Activated CD8-positive, alpha-beta memory T cell treated with anti-CD3 and anti-CD28 coated beads, Interleukin-2, amount 50 U/mL, for 4 hours (primary cell): Measurements from ENCODE around the gene USO1.
A peak's percentile ranks its signal among the peaks of the same experiment; 100 is the strongest.
"Not testable (repeated sequence)": the region's sequence is repeated elsewhere in the genome, so short reads cannot be mapped to it uniquely, and the experiment has no call there.

Experiments used
- DNase-seq: peaks from one replicate; pipeline ENCODE4 v3.0.0-alpha.2; 2020

USO1 gene

DNA sequence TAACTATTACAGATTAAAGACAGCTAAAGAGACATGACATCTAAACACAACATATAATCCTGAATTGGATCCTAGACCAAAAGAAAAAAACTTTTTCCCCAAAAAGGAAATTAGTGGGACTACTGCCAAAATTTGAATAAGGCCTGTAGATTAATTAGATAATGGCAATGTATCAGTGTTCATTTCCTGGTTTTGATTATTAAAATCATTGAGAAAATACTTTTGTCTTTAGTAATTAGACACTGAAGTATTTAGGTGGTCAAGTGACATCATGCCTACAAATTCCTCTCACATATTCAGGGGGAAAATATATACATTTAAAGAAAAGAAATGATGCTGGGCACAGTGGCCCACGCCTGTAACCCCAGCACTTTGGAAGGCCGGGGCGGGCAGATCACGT, 10.4 kb upstream of the USO1 start:
- no peak for DNase-seq

DNA sequence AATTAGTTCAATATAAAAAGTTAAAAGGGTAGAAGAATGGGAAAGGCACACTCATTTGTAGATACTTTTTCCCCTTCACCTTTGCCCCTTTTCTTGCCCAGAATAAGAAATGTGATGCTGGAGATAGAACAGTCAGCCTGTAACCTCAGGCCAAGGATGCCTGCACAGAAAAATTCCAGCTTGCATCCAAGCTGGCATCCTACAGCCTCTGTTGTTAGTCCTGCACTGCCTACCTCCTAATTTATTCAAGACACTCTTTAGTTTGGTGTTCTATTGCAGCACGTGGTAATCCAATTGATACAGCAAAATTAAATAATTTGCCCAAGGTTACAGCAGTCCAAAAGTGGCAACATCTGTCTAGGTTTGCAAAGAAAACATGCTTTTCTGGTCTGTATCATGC, 9.7 kb upstream of the USO1 start:
- no peak for DNase-seq

DNA sequence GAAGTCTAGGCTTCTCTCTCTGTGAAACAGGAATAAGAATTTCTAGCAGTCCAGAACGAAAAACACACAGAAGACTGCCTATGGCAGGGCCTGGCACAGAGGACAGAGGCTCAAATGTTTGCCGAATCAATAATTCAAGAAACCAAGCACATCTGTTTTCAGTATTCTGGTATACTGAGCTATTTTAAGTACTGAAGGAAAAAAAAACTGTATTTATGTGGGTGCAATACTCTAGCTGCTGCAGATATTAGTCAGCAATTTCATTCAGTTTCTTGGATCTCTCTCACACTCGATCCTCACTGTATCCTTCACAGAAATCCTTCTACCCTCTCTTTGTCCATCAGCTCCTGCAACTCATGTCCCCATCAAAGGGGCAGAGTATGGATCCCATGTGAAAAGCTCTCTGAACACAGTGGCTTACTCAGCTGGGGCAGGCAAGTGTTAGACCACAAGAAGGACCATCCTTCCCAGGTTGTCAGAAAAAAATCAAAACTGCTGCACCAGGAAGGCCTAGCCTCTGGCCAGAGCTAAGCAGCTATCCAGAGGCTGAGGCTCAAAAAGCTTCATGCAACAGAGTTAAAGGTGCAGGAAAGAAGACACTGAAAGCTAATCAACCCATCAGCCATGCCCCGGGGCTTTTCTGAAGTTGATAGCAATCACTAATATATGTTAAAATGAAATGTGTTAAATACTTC, 9.1 kb upstream of the USO1 start:
- no peak for DNase-seq

DNA sequence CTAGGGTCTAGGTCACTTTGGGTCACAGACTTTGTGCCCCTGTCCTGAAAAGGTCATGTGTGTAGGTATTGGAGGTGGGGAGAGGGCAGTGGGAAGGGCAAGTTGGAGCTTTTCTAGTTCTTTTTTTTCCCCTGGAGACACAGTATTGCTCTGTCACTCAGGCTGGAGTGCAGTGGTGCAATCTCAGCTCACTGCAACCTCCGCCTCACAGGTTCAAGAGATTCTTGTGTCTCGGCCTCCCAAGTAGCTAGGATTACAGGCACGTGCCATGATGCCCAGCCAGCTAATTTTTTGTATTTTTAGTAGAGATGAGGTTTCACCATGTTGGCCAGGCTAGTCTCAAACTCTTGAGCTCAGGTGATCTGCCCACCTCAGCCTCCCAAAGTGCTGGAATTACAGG, 8.3 kb upstream of the USO1 start:
- not testable (repeated sequence) for DNase-seq

DNA sequence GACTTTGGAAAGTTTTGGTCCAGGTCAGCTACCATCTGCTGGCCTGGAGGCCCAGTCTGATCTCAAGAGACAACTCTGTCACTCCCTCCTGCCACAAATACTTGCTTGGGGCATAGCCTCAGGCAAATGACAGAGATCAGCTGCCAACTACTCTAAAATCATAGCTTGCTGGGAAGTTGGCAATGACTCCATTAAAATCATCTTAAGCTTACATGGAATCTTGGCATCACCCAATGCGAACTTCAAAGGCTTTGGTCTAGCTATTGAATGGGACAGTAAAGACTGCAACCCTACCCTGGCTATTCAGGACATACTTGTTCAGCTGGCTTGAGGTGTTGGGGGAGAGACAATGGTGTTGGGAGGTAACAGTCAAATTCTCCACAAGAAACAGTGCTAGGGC, 7.0 kb upstream of the USO1 start:
- no peak for DNase-seq

DNA sequence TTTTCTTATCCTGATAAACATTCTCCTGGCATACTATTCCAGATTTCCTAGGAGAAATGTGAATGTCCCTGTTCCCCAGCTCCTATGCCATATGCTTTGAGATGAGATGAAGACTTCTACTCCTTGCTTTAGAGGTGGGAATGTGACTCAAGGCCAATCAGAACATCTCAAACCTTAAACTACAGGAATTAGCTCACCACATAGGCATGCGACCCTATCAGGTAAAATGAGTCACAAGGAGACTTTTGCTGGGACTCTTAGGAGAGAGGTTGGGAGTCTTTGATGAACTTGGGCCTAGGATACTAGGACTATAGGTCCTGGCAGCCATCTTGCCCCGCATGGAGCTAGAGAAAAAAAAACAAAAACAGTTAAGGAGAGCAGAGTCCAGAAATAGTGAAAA, 5.8 kb upstream of the USO1 start:
- no peak for DNase-seq

DNA sequence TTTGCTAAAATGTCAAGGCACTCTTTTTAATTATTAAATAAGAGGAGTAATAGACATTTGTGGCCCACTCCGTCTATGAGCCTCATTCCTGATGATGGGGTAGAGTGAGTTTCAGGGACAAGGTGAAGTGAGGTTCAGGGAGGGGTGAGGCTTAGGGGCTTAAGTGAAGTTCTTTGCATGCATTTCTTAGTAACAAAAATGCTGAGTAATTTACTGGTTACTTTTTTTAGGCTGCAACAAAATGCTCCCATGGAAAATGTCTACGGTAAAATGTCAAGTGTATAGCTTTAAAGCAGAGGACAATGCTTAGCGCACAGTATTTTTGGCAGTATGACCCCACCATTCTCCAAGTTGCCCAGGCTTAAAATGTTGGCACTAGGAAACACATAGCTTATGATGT, 2.0 kb upstream of the USO1 start:
- no peak for DNase-seq

DNA sequence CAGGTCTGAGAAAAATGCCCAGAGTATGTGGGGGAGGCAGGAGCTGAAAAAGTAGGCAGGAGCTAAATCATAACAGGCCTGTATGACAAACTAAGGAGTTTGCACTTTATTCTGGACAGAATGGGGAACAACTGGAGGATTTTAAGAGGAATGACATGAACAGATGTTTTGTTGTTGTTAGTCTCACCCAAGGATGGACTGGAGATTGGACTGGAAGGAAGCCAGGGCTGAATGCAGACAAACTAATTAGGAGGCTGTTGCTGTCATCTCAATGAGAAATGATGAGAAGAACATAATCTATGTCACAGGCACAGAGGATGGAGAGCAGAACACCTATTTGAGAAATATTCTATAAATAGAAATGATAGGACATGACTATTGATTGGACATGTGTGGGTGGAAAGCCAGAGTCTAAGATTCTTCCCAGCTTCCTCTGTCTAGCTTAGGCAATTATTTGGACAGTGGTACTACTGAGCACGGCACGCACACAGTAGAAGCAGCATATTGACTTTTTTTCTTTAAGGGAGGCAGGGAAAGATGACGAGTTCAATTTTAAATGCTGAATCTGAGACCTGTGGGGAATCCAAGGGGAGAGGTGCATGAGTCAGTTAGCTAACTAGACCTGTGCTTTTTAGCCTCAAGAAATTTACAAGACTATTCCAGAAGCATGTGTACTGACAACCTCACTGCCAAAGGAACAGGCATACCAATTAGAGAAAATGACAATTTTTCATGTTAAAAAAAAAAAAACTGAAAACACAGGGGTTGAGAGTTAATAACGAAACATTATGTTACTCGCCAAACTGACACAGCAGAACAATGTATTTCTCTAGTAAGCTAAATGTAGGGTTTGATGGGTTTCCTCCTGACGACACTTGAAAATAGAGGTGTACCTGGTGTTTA, 963 bp upstream of the USO1 start:
- no peak for DNase-seq

DNA sequence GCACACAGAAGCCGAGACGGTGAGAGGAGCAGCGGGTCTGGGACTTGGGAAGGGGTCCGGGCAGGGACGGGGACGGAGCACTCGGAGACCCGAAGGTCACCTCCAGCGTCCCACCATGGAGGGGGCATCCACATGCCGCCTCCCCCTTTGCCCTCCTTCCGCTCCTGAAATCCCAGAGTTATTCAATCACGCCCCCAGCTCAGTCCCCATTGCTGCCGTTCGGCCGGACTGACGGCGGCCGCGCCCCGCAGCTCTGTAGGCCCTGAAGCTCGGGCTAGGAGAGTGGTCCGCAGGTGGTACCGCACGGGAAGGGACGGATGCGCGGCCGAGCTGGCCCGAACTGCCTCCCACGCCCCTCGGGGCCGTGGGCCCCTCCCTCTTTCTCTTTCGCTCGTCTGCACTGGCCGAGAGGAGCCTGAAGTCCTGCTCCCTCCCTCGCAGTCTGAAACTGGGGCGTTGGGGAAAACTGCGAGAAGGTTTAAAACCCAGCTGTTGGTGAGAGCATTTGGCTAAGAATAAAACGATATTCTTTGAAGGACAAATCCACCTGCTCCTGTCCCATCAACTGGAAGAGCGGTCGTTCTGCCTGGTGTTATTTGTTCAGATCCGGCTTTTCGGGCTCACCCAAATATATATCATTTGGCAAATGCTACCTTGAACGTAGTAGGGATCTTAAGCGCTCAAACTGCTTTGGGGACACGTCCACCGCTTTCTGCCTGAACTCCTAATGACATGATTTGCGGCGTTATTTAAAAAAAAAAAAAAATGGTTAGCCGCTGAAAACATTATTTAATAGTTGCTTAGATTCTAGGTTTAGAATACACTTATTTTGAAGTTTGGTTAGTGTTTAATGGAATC, 719 bp downstream of the USO1 start:
- DNase-seq = peak; percentile 42

DNA sequence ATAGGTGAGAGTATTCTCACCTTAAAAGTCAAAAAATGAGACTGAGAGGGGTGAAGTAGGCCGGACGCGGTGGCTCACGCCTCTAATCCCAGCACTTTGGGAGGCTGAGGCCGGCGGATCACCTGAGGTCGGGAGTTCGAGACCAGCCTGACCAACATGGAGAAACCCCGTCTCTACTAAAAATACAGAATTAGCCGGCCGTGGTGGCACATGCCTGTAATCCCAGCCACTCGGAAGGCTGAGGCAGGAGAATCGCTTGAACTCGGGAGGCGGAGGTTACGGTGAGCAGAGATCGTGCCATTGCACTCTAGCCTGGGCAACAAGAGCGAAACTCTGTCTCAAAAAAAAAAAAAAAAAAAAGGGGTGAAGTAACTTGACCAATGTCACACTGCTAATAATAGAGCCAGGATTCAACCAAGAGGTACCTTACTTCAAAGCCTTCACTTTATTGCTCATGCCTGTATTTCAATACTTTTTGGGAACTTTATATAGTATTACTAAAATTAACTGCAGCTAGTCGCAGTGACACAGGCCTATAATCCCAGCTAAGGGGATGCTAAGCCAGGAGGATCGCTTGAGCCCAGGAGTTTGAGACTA, 1.7 kb downstream of the USO1 start:
- DNase-seq = not testable (repeated sequence)

DNA sequence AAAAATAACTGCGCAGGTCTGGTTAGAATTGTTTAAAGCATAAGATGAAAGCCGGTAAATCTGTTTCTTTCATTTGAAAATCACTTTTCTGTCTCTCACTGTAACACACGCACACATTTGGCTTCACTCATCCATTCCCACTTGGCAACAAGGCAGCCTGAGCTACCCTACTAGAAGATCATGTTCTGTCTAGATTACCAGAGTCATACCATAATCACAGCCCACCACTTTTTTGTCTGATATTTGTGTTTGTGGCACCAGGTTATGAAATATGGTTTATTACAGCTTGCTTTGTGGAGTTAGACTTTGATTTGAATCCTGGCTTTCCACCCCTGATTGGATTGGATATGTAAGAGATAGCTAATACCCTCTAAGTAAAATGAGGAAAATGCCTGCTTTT, 2.2 kb downstream of the USO1 start:
- no peak for DNase-seq

DNA sequence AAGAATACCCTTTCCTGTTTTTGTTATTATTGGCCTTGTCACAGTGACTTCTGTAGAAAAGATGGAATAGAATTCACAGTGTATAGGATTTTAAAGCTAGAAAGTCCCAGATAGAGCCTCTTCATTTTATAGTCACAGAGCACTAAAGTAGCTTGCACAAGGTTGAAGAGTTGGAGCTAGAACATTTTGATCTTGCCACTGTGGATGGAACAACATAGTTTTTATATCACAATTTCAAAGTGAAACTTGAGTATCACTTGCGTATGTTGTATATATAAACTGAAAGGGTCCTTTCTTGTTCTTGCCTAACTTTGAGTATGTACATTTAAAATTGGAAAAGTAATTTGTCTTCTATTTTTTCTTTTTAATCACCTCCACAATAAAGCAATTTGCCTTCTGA, 2.7 kb downstream of the USO1 start:
- DNase-seq = no peak

DNA sequence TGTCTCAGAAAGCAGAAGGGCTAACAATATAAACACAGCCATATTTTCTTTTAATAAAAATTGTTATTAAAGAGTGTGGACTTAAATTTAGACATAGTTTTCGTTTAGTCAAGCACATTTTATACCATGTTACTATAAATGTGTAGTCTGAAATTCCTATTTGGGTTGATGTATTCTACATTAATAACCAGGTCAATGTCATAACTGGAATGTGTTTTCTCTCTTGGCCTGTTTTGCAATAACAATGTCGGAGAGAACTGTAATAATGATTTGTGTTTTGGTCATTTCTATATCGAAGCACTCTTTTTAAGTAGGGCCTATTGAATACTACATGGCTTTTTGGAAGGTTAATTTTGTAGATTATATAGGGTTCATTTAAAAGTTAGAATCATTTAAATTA, 5.5 kb downstream of the USO1 start:
- no peak for DNase-seq

DNA sequence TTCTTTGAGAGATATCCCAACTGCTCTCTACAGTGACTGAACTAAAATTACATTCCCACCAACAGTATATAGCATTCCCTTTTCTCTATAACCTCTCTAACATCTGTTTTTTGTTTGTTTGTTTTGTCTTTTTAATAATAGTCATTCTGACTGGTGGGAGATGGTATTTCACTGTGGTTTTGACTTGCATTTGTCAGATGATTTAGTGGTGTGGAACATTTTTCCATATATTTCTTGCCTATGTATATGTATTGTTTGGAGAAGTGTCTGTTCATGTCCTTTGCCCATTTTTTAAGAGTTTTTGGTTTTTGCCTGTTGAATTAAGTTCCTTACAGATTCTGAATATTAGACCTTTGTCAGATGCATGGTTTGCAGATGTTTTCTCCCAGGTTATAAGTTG, 9.0 kb downstream of the USO1 start:
- DNase-seq = no peak

DNA sequence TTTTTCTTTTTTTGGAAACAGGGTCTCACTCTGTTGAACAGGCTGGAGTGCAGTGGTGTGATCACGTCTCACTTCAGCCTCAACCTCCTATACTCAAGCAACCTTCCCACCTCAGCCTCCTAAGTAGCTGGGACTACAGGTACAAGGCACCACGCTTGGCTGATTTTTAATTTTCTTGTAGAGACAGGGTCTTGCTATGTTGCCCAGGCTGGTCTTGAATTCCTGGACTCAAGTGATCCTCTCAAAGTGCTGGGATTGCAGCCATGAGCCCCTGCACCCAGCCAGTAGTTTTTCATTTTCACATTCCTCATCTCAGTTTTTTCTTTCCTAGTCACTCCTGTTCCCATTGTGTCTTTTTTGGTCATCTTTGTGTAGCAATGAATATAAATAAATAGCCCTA, 11.1 kb downstream of the USO1 start:
- no peak for DNase-seq

DNA sequence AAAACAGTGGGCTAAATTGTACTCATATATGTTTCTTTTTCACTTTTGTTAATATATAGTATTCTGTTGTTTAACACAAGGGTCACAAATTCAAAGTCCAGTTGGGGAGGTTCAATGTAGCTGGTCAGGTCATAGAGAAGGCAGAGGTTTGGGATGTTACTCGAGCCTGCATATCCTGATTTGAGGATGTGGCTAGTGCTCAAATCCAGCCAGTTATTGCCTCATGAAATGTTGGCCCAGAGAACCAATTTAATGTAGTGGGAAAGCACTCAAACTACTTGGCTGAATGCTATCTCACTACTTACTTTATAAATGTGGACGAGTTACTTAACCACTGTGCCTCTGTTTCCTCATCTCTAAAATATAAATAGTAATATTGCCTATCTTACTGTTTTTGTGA, 12.5 kb downstream of the USO1 start:
- DNase-seq = no peak

DNA sequence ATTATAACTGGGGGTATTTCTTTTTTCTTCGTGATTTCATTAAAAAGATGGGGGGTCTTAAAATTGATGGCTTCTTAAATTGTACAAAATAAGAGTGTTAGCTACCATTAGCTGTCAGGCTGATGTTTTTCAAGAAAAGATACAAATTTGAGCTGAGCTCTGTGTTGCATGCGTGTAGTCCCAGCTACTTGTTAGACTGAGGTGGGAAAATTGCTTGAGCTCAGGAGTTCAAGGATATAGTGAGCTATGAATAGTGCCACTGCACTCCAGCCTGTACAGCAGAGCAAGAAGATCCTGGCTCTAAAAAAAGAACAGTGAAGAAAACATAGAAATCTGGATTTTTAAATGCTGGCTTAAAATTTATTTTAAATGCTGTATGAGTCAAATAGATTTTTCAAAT, 13.0 kb downstream of the USO1 start:
- DNase-seq = no peak

DNA sequence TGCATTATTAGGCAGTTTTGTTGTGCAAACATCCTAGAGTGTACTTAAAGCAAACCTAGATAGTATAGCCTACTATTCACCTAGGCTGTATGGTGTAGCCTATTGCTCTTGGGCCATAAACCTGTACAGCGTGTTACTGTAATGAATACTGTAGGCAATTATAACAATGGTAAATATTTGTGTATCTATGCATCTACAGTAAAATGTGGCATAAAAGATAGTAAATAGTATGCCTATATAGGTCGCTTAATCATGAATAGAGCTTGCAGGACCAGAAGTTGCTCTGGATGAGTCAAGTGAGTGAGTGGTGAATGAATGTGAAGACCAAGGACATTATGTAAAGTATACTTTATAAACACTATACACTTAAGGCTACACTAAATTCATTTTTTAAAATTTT, 16.6 kb downstream of the USO1 start:
- no peak for DNase-seq

DNA sequence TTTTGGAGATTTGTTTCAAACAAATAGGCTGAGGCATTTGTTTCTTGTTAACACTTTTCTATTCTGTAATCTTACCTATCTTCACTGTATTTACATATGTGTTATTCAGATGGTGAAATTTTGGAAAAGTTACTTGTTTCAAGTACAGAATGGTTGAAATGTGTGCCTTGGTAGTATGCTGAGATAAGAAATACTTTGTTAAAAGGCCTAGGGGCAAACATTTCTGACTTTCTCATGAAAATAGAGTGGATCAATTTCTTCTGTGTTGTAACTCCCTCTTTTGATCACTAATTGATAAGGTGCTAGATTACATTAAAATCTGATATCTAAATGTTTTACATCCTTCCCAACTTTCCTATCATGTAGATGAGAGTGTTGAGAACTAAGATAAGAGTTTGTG, 18.1 kb downstream of the USO1 start:
- no peak for DNase-seq

DNA sequence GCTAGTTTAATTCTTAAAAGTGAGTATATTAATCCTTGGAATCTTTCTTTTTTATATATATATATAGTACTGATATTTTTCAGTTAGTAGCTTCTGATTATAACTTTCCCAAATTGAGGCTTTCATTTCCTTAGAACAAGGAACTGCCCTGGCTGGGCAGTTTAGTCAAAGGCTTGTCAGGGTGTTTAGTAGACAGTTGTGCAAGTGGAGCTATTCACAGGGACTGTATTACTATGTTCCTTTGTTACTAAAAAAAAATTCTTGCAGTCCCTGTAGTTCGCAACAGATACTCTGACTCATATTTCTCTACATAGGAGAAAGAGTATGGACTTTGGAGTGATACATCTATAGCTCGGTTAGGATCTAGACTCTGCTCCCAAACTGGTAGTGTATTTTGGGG, 20.8 kb downstream of the USO1 start:
- DNase-seq = no peak

DNA sequence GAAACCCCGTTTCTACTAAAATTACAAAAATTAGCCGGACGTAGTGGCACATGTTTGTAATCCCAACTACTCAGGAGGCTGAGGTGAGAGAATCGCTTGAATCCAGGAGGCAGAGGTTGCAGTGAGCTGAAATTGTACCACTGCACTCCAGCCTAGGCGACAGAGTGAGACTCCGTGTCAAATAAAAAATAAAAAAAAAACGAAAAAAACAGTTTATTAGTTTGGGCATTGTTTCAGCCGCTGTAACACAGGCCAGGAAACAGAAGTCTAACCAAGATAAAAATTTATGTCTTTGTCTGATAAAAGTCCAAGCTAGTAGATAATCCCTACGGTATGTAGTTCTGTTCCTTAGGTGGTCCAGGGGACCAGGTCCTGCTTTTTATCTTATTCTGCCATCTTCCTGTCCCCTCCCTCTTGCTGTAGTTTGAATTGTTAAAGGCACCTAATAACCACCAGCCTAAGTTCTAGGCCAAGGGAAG, 21.4 kb downstream of the USO1 start:
- DNase-seq = no peak

DNA sequence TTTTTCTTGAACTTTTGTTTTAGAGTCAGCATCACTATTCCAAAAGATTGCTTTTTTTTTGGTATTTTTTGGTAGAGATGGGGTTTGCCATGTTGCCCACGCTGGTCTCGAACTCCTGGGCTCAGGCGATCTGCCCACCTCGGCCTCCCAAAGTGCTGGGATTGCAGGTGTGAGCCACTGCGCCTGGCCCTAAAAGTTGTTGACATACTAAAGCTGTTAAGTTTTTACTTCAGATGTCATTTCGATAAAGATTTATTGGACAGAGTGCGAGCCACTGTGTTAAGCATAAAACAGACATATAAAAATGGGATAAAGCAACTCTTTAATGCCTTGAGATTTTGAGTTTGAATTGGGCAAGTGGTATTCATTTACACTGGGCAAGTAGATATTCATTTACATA, 28.3 kb downstream of the USO1 start:
- DNase-seq = no peak

DNA sequence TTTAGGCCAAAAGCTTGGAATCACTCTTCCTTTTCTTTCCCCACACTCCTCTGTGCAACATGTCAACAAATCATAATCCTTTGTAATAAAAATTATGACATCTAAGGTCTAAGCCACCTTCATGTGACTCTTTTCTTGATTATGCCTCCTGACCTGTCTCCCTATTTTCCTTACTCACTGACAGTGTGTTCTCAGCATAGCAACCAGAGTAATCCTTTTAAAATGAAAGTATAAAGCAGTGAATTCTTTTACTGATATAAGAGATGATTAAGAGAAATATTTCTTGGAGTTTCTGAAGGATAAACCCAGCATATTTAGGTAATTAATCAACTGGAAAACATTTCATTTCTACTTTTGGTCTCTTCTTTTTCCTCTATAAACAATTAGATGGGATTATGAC, 44.7 kb downstream of the USO1 start:
- DNase-seq = no peak
